Lower leg skin (tissue), 4 donors: Measurements from ENCODE around the gene PRKAR1B. TPM values are rescaled to one million over a fixed set of nuclear protein-coding genes. Genes with fewer than 3 reads are reported as not detected.

Experiments
- DNase-seq, 2 donors: peaks; one replicate each; pipeline ENCODE4 v3.0.0-alpha.2; 2019; ENCODE audit warnings: low spot score in 2 of 2
- H3K4me3 ChIP-seq: fragments of 200-600 bp; sonication (generic); 2 replicates; pipeline ENCODE4 v1.5.1; 2017; ENCODE audit warnings: mild to moderate bottlenecking, low read depth; ENCODE audit not compliant: poor library complexity, severe bottlenecking
- POLR2A ChIP-seq, 2 donors: fragments of 450-650 bp; IDR thresholded peaks; one replicate each; pipeline ENCODE4 v1.6.1; 2016 to 2017; ENCODE audit warnings: antibody characterized with exemption in 2 of 2, mild to moderate bottlenecking in 1 of 2, moderate library complexity in 1 of 2
- WGBS, 2 donors: methylation state at CpG; one replicate each; pipeline ENCODE4 v1.1.5; 2018; 5-methylcytosine and 5-hydroxymethylcytosine counted together
- intact Hi-C: fragments of 100-400 bp; cut with DNase I; formaldehyde crosslinking; loops from one replicate; pipeline ENCODE4 v1.15.0; 2023; ENCODE audit warnings: low total_unique reads
- total RNA-seq, 4 donors: library from RNA; depleted of rRNA; stranded (reverse); fragments of >200 nt; gene quantifications; one replicate each; pipeline ENCODE4 v1.1.0, GENCODE V29; 2016
- TF ChIP-seq, protein P1 (sequence below), 3 donors: fragments of 450-650 bp; IDR thresholded peaks; one replicate each; pipeline ENCODE4 v1.5.1; 2016; ENCODE audit warnings: antibody characterized with exemption in 3 of 3, mild to moderate bottlenecking in 3 of 3, moderate library complexity in 2 of 3

The PRKAR1B gene
- total RNA-seq, 4 donors from 2014 or later = 7.8 to 16.9 (median 15.0) TPM

DNA sequence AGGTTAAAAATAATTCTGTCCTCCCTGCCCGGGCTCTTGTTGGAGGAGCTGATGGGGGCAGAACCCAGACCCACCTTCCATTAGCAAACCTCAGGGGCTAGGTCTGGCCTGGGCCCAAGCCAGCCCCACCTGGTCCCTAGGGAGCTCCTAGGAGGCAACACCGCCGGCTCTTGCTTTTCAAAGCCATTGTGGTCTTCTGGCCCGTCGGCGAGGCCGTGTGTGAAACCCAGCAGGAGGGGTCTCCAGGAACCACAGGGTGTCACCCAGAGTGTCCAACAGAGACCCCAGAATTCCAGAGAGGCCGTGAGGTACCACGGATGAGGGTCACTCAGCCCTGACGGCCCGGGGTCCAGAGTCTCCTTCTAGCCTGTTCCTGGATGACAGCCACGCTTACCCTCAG lies 190.8 kb downstream of the PRKAR1B start:
- no peak overlapping the region for H3K4me3 ChIP-seq
- WGBS, 2 donors = 87 to 88% methylated on average over 12 of the region's 12 CpGs
- no peak for TF ChIP-seq POLR2A (IDR thresholded peaks at IDR 0.05)
- TF ChIP-seq, protein P1, sequence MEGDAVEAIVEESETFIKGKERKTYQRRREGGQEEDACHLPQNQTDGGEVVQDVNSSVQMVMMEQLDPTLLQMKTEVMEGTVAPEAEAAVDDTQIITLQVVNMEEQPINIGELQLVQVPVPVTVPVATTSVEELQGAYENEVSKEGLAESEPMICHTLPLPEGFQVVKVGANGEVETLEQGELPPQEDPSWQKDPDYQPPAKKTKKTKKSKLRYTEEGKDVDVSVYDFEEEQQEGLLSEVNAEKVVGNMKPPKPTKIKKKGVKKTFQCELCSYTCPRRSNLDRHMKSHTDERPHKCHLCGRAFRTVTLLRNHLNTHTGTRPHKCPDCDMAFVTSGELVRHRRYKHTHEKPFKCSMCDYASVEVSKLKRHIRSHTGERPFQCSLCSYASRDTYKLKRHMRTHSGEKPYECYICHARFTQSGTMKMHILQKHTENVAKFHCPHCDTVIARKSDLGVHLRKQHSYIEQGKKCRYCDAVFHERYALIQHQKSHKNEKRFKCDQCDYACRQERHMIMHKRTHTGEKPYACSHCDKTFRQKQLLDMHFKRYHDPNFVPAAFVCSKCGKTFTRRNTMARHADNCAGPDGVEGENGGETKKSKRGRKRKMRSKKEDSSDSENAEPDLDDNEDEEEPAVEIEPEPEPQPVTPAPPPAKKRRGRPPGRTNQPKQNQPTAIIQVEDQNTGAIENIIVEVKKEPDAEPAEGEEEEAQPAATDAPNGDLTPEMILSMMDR (IDR thresholded peaks at IDR 0.05) = no peak
- no peak for DNase-seq
- intact Hi-C loops = no loop called here

DNA sequence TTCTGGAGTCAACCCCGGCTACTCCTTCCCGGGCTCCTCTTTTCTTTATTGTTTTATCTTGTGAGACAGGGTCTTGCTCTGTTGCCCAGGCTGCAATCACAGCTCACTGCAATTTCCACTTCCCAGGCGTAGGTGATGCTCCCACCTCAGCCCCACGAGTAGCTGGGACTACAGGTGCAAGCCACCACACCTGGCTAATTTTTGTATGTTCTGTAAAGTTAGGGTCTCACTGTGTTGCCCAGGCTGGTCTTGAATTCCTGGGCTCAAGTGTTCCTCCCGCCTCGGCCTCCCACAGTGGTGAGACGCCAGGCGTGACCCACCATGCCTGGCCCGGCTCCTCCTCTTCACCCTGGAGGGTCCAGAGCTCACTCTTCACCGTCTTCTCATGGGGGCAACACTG lies 192.1 kb downstream of the PRKAR1B start:
- H3K4me3 ChIP-seq = no peak overlapping the region
- DNase-seq = no peak
- no peak for TF ChIP-seq POLR2A (IDR thresholded peaks at IDR 0.05)
- TF ChIP-seq, protein P1 (IDR thresholded peaks at IDR 0.05) = no peak
- intact Hi-C loops = no loop called here
- WGBS, 2 donors = 87 to 94% methylated on average over 10 of the region's 10 CpGs

DNA sequence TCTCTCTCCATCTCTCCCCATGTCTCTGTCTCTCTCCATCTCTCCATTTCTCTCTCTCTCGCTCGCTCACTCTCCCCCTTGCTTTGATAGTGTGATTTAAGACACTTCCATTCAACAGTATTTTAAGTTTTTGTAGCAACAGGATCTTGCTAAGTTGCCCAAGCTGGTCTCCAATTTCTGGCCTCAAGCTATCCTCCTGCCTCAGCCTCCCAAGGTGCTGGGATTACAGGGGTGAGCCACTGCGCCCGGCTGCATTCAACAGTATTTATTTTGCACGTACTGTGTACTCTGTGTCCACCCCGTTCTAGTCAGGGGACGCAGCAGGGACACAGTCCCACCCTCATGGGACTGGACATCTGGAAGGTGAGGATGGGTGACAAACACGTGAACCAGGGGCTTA lies 193.0 kb downstream of the PRKAR1B start:
- WGBS, 2 donors = 95 to 96% methylated on average over 8 of the region's 8 CpGs
- no peak for DNase-seq
- TF ChIP-seq, protein P1 (IDR thresholded peaks at IDR 0.05) = no peak
- TF ChIP-seq POLR2A (IDR thresholded peaks at IDR 0.05) = no peak
- intact Hi-C loops = no loop called here
- H3K4me3 ChIP-seq = no peak overlapping the region

DNA sequence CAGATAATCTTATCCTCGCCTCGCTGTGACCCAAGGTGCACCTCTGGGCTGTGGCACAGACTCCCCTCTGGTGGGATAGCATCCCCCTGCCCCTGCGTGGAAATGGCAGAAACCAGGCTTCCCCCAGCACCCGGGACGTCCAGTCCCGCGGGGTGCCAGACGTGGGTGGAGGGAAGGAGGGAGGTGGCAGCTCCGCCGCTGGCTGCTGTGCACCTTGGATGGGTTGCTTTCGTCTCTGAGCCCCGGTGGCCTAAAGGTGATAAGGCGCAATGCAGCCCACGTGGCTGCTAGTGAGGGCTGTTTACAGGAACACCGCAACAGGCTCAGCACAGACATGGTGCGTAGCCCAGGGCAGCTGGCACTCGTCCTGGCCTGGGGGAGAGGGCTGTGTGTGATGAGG lies 193.8 kb downstream of the PRKAR1B start:
- WGBS, 2 donors = 67 to 69% methylated on average over 15 to 17 of the region's 17 CpGs
- H3K4me3 ChIP-seq = no peak overlapping the region
- DNase-seq = no peak
- no peak for TF ChIP-seq POLR2A (IDR thresholded peaks at IDR 0.05)
- TF ChIP-seq, protein P1 (IDR thresholded peaks at IDR 0.05) = no peak
- intact Hi-C loops = no loop called here

DNA sequence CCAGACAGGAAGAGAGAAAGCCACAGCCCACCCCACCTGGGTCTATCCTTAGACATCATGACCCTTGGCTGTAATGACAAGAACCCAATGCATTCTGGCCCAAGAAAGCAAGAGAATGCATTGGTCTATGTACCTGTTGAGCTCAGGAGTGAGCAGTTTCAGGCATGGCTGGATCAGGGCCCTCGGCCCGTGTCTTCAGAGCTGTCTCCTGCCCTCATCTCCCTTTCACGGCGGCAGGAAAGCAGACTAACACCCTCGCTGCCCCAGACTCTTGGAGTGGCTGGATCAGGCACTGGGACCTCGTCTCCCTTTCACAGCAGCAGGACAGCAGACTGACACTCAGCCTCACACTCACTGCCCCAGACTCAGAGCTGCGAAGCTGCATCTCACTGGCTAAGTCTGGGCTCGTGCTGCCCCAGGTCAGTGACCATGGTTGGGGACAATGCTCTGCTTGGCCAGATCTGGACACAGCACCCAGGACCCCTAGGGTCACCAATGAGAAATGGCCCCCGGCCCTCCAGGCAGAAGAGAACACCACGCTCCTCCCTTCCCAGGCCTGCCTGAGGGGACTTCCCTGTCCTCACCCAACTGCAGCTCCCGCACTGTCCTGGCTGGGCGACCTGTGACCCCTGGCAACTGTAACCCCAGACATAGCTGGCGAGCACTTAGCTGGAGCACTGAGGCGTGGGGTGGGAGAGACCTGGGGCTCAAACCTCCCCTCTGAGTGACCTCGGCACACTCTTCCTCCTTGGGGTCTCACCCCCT lies 194.5 kb downstream of the PRKAR1B start:
- intact Hi-C loops = no loop called here
- TF ChIP-seq POLR2A (IDR thresholded peaks at IDR 0.05) = no peak
- TF ChIP-seq, protein P1 (IDR thresholded peaks at IDR 0.05) = no peak
- 77 to 84% methylated on average over 10 to 14 of the region's 15 CpGs for WGBS, 2 donors
- no peak overlapping the region for H3K4me3 ChIP-seq
- DNase-seq = no peak

DNA sequence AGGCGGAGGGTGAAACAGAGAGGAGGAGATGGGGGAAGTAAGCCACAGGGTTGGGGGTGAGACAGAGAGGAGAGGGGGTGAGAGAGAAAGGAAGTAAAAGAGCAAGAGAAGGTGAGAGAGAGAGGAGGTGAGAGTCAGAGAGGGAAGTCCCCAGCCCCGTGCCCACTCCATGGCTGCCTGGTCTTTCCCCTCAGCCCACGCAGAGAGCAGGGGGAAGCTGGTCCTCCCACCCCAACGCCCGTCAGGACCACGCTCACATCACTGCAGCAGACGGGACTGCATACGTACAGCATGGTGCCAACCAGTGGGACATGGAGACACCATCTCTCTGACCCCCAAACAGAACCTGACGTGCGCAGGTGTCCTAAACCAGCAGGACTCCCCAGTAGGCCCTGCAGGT lies 195.3 kb downstream of the PRKAR1B start:
- WGBS, 2 donors = 78 to 84% methylated on average over 10 of the region's 10 CpGs
- intact Hi-C loops = no loop called here
- DNase-seq = no peak
- TF ChIP-seq POLR2A (IDR thresholded peaks at IDR 0.05) = no peak
- TF ChIP-seq, protein P1 (IDR thresholded peaks at IDR 0.05) = no peak
- H3K4me3 ChIP-seq = no peak overlapping the region
